Kidney capillary endothelial cell (primary cell): ENCODE measurements around the gene RALBP1.

ENCODE experiments used
- DNase-seq: peaks from one replicate; pipeline ENCODE4 v3.0.0-alpha.2; 2018; ENCODE audit warnings: low spot score

Gene RALBP1

DNA sequence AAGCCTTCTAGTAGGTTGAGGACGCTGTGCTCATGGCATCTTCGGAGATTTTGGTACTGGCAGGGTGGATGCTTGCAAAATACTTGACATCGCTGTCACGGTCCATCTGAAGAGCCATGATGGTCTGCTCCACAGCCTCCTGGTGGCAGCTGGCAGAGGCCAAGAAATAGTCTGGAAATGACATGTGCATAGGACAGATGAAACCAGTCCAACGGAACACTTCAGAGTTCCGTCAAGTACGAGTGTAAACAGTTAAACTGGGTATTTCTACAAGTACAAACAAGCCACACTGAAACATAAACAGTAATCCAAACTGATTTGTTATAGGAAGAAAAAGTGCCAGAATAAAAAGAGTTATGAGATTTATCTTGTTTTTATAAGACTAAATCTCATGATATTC, 72.5 kb downstream of the RALBP1 start:
- DNase-seq, result no peak

DNA sequence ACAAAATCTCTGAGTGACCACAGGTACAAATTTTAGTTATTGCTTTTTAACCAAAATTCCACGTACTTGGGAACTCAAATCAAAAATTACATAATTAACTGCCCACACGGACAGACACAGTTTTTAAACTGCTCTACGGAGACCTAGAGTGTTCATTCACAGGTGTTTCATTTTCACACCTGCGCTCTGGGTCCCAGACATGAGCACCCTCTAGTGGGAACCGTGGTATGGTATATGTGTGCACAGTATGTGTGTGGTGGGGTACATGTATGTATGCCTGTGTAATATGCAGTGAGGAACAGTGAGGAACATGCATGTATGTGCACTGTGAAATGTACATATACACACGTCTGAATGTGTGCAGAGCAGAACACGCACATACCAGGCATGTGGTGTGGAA, 74.1 kb downstream of the RALBP1 start:
- DNase-seq, result no peak

DNA sequence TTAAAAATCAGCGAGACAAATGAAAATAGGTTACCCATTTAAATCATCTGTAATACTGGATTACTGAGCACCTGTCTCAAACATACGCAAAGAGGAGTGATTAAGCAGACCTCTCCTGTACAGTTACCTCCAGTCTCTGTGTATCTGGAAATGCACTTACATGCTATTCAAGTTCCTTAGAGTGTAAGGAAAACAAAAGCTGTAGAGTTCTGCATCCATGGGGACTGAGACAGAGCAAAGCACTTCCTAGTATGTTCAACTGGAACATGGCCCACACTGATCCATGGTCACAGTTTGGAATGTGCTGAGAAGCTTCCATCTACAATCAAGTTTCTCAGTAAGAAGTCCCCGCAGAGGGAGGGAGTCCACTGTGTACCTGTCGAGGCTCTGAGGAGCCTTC, 75.1 kb downstream of the RALBP1 start:
- DNase-seq, result no peak

DNA sequence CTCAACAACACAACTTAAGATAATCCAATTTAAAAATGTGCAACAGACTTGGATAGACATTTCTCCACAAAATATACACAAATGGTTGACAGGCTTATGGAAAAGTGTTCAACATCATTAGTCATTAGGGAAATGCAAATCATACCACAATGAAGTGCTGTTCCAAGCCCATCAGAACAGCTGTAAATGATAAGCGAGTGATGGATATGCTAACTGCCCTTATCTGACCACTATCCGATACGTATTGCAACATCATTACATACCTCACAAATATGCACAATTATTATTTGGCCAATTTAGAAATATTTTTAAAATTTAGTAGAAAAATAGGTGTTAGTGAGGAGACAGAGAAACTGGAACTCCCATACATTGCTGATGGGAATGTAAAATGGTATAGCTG, 76.9 kb downstream of the RALBP1 start:
- no peak for DNase-seq

DNA sequence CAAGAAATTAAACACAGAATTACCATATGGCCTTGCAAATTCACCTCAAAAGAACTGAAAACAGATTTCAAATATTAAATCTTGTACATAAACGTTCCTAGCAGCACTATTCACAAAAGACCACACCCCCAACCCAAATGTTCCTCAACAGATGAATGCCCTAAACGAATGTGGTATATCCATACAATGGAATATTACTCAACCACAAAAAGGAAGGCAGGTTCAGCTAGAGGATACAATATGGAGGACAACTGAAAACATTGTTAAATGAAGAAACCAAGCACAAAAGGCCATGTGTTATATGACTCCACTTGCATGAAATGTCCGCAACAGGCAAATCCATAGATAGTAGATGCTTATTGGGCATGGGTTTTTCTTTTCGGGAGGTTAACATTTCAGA, 77.3 kb downstream of the RALBP1 start:
- no peak for DNase-seq

DNA sequence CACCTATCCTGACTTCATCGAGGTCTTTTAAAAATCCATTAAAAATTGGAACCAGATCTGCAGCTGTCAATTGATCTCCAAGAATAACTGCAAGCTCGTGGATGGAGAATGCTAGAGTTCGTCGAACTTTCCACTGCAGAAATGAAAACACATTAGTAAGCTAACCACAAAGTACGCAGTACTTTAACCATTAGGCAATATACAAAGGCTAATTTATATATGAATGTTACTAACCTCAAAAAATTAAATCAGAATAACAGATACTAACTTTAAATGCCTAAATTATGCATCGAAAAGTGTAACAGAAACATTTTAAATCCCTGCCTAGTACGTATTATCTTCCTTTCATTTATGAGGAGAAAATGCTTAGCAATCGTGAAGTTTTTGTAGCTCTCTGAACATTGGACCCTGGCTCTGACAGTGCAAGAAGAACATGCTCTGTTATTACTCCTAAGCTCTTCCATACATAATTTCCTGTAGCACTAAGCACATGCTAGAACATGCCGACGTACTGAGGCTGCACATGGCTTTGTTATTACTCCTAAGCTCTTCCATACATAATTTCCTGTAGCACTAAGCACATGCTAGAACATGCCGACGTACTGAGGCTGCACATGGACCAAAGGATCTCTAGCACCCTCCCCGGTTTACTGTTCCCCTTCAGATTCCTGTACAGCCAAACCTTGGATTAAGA, 82.1 kb downstream of the RALBP1 start:
- no peak for DNase-seq

DNA sequence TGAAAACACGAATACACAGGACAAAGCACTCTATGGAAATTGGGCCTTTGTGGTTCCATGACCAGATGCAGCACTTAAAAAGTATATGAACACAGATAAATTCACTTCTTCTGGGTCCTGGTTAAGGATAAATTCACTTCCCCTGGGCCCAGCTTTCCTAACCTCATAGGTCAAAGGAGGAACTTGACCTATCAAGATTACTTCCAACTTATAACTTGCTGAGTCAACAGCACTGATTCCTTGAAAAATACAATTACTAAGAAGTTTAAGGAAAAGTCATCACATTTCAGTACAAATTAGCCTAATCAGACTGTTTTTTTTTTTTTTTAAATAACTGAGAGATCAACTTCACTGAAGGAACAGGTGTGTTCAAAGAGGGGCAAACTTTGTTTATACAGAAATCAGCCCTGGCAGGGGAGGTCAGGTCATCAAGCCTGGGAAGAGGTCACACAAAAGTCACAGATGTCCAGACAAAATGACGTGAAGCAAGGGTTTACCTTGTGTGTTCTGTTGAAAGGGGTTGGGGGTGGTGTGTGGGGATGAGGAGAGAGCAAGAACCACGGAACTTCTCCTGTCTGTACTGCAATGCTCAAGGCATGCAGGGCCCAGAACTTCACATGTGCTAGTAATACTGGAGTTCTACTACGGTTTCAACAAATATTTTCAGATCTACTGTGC, 83.2 kb downstream of the RALBP1 start:
- DNase-seq, result no peak

DNA sequence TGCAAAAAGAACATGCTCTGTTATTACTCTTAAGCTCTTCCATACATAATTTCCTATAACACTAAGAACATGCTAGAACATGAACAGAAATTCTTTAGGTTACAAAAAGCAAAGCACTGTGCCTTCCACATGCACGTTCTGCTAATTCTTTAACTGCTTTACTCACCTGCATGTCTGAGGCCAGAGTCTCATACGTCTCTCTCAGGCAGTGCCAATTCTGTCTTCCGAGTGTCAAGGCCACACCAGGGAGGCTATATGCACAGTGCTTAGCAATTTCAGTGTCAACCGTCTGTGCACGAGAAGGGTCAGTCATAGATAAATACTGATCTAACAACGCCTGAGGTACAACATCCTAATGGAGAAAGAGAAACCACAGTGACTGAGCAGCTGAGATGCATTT, 83.9 kb downstream of the RALBP1 start:
- no peak for DNase-seq

DNA sequence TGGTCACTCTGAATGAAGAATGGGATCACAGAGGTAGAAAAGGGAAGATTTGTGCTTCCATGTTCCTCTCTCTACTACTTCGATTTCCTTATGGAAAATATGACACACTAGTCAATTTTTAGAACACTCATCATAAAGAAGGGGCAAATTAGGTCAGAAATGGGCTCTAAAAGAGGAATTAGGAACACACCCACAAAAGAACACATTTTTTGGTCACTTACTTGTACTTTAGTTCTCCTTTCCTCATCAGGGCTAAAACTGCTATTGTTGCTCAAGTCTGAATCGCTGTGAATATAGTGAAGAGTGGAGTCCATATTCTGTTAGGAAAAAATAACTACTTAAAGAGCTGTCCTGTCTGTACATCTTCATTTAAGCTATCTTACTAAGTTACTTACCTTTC, 86.4 kb downstream of the RALBP1 start:
- no peak for DNase-seq

DNA sequence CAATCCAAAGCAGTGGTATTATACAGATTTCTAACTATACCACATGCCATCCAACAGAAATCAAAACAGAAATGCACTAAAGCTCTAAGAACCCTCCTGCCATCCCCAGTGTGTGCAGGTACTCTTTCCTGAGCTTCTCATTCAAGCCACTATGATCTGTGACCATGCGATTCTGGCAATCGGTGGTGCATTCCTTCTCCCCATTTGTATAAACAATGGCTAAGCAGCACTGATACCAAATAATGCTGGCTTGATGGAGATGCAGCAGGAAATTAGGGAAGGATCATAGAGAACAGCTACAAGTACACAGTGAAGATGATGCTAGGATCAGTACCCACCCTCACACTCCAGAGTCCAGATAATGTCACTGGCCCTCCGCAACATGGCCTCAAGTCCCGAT, 87.3 kb downstream of the RALBP1 start:
- no peak for DNase-seq

DNA sequence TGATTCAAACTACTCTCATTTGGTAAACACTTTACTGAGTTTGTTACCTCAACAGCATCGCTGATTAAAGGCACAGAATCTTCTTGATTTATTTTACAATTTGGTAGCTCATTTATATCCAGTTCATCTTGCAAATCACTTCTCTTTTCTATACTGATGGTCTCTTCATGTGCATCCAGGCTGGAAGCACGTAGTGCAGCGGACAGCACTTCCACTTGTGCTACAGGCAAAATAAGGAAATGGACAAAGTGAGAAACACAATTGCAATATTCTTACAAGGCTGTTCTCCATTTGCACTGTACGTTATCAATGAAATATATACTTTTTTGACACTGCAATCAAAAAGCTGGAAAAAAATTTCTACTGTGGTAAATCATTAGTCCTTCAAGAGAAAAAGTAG, 88.0 kb downstream of the RALBP1 start:
- DNase-seq, result no peak

DNA sequence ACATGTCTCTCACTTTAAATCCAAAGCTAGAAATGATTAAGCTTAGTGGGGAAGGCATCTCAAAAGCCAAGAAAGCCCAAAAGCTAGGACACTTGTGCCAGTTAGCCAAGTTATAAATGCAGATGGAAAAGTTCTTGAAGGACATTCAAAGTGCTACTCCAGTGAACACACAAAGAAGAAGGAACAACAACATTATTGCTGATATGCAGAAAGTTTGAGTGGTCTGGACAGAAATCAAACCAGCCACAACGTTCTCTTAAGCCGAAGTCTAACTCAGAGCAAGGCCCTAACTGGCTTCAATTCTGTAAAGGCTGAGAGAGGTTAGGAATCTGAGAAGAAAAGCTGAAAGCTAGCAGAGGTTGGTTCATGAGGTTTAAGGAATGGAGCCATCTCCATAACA, 90.1 kb downstream of the RALBP1 start:
- no peak for DNase-seq

DNA sequence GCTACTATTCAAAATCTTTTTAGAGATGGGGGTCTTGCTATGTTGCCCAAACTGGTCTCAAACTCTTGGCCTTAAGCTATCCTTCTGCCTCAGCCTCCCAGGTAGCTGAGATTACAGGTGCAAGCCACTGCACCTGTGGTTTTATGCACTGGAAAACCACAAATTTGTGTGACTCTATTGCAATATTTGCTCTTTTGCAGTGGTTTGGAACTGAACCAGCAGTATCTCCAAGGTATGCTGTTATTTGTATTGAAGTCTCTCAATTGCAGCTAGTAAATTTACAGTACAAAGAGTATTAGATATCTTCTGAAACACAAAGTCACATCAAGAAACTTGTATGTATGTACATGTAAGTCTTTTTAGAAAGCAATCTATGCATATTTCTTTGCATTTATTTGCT, 92.9 kb downstream of the RALBP1 start:
- no peak for DNase-seq

DNA sequence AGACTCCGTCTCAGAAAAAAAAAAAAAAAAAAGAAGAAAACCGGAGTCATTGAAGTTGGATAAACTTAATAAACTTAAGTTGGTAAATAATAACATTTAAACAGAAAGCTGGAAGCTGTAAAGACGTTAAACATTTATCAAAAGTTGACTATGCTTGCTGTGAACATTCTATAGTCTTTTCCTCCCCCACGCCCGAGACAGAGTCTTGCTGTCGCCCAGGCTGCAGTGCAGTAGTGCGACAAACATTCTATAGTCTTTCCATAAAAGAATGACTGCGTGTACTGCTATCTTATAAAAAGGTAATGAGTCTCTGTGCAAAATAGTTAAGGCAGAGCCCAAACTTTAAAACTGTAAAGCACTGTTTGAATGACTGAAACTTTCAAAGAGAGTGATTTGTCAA, 93.9 kb downstream of the RALBP1 start:
- DNase-seq, result no peak

DNA sequence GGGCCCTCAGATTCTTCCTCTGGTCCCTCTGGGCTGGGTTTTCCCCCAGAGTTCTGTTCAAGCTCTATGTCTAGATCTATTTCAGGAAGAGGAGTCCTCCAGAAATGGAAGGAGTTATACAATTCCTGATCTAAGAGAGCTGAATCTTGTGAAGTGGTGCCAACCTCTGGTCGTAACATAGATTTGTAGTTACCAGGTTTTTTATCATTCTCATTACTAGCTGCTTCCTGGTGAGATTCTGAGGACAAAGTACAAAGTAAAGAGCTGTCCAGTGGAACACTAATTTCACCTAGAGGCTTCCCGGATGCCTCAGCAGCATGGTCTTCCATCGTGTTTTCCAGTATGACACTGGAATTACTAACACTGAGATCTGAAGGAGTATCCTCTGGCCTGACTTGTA, 94.9 kb downstream of the RALBP1 start:
- no peak for DNase-seq

DNA sequence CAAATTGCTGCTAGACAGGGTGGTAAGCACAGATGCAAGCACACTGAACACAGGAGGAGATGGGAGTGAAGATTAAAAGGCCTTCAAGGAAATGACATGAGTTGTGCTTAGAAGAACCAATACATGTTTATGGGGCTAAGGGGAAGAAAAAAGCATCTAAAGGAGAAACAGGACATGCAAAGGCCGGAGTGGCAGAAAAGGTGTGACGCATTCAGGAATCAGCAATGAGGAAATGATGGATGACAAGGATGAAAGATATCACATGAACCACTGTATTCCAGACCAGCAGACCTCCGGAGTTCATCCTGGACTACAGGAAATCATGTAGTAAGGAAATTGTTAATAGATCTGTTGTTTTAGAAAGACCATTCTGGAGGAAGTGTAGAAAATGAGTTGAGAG, 96.2 kb downstream of the RALBP1 start:
- DNase-seq, result peak; percentile 70

DNA sequence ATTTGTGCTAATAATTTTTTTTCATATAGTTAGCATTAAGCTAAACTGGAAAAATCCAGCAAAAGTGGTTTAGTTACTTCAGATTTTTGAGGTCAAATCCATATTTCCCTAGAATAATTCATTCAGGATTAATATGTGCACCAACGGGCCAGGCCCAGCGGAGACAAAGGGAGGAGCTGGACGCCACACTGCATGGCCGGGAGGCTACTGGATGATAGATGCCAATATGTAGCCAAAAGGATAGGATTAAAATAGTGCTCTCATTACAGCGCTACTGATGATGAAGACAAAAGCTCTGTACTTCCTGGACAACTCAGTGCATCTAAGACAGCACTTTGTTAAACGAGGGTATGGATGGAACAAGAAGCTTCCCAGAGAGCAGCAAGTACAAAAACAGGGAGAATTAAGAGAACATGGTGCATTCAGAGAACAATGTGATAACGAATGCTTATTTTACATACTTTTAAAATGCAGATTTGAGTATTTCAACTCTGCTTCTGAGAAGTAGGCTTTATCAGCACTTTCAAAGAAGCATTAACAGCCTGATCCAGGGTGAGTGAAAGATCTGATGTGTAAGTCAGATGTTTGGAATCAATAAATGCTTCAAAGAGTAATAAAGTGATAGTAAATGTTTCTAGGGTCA, 99.3 kb downstream of the RALBP1 start:
- DNase-seq, result no peak

DNA sequence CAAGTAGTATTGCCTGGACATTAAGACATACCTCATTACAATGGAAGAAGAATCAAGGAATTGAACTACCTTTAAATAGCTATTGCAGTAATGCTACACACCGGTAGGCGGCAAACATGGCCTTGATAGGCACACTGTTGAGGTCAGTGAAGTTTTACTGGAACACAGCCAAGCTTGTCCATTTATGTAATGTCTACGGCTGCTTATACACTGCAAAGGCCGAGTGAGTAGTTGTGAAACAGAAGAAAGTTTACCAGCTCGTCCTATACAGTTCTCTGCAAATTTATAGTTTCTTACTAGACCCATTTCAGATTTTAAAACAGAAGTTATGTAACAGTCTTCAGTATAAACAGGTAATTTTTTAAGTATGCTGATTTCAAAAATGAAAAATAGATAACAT, 100.2 kb downstream of the RALBP1 start:
- peak; percentile 92 for DNase-seq

DNA sequence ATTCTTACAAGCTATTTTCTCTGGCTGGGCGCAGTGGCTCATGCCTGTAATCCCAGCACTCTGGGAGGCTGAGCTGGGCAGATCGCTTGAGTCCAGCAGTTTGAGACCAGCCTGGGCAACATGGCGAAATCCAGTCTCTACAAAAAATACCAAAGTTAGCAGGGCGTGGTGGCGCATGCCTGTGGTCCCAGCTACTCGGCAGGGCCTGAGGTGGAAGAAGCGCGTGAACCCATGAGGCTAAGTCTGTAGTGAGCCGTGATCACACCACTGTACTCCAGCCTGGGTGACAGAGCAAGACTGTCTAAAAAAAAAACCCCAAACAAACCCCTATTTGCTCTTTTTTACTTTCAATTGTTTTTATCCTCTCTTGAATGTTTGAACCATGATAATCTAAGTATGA, 102.0 kb downstream of the RALBP1 start:
- DNase-seq, result no peak

DNA sequence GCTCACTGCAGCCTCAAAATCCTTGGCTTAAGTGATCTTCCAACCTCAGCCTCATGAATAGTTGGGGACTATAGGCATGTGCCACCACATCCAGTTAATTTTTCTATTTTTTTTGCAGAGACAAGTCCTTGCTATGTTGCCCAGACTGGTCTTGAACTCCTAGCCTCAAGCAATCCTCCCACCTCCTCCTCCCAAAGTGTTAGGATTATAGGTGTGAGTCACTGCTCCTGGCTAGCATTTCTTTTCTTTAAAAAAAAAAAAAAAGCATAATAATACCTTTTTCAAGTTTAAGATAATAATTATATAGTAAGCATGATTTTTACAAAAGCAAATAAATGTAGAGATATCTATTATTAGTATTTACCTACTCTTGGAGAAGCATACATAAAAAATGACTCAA, 103.0 kb downstream of the RALBP1 start:
- DNase-seq, result no peak

DNA sequence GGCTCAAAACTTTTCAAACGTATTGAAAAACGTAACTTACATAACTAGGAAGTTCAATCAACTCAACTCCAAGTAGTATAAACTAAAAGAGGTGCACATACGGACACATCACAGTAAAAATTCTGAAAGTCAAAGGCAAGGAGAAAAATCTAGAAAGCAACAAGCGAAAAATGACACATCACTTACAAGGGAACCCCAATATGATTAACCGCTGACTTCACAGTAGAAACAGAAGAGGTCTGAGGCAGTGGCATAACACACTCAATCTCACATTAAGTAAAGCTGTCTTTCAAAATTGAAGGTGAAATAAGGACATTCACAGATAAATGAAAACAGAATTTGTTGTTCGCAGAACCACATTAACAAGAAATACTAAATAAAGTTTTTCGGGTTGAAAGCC, 106.4 kb downstream of the RALBP1 start:
- no peak for DNase-seq

DNA sequence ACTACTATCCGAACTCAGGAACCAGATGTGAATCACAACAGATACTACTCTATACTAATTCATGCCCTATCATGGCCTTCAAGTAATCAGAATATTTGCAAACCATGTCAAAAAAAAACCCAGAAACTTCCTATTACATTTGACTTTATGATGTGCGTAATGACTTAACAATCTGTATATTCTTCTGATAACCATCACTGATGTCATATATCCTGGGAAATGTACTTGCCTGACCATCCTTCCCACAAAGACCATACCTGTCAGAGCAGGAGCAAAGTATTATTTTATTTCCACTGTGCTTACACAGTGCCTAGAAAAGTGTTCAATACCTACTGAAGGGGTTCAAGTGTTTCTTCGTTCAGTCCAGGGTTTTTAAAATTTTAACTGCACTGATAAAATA, 111.5 kb downstream of the RALBP1 start:
- DNase-seq, result no peak
